Stimulated activated CD8-positive, alpha-beta memory T cell treated with anti-CD3 and anti-CD28 coated beads, Interleukin-15, amount 100 ng/mL, for 48 hours (primary cell): ENCODE data around the gene FAM25G.

Experiments
- DNase-seq, 2 donors: peaks; one replicate each; pipeline ENCODE4 v3.0.0-alpha.2; 2020; ENCODE audit warnings: low read depth in 2 of 2

FAM25G gene

DNA sequence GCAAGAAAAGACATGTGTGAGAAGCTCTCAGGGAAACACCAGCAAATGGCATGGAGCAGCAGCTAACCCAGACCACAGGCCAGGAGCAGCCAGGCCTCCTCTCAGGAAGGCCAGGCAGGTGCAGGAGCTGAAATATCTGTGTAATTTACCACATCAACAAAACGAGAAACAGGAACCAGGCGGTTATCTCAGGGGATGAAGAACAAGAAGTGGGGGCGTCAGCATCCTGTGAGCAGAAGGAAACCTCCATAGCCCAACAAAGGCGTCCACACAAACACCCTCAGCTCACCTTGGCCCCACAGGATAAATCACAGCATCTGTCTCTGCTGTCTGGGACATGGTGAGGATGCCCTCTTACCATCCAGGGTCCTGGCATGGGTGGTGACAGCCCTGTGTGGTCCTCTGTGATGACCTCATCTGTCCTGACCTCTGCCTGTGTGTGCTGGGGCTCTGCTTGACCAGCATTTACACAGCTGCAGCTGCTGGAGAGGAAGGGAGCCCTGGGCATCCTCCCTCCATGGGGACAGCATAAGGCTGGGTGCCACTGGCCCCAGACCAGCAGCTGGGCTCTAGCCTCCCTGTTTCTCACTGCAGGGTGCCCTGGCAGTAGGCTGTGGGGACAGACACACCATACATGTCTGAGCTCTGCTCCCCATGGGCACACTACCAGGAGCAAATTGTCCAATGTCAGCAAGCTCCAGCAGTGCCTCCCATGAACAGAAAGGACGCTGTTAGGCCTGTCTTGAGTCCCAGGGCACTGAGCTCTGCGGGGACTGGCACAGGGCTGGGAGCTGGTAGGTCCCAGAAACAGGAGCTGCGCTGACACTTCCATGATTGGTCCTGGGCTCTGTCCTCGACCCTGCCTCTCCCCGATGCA lies 42.2 kb downstream of the FAM25G start:
- DNase-seq: no peak

DNA sequence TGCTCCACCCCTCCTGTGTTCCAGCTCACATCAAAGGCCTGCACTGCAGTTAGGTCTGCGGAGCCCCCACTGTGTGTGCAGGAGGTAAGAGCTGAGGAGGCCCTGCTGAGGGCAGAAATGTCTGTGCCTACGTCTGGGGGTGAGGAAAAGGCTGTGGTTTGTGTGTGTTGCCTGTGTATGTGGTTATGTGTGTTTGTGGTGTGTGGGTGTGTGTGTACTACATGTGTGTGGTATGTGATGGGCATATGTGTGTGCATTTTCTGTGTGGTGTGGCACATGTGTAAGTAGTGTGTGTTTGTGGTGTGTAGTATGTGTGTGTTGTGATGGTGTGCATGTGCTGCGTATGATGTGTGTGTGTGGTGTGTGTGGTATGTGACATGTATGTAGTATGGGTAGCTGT lies 43.8 kb downstream of the FAM25G start:
- DNase-seq: no peak

GRCh38 chr10:47447209-47447608 lies 44.3 kb downstream of the FAM25G start:
- DNase-seq: no peak

DNA sequence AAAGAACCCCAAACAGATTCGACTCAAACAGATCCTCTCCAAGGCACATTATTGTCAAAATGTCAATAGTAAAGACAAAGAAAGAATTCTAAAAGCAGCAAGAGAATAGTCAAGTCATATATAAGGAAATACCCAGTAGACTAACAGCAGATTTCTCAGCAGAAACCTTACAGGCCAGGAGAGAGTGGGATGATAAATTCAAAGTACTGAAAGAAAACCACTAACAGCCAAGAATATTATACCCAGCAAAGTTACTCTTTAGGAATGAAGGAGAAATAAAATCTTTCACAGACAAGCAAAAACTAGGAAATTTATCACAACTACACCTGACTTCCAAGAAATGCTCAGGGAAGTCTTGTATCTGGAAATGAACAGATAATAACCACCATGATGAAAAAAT lies 45.8 kb downstream of the FAM25G start:
- no peak for DNase-seq

GRCh38 chr10:47444047-47444446 lies 47.5 kb downstream of the FAM25G start:
- DNase-seq: no peak

- DNase-seq: no peak
Observed at GRCh38 chr10:47443145-47443544, 48.4 kb downstream of the FAM25G start.

GRCh38 chr10:47442351-47442750 lies 49.1 kb downstream of the FAM25G start:
- no peak for DNase-seq

GRCh38 chr10:47441938-47442337 lies 49.6 kb downstream of the FAM25G start:
- DNase-seq: no peak

- no peak for DNase-seq
Observed at GRCh38 chr10:47440207-47440606, 51.3 kb downstream of the FAM25G start.

- no peak for DNase-seq
Observed at GRCh38 chr10:47438857-47439474, 52.5 kb downstream of the FAM25G start.
